Left ventricle myocardium inferior (tissue), 1 donor: ENCODE measurements around the gene CCR3. TPM values are rescaled to one million over a fixed set of nuclear protein-coding genes. Genes with fewer than 3 reads are reported as not detected.

Experiments
- DNase-seq: peaks from one replicate; pipeline ENCODE4 v3.0.0-alpha.2; 2020
- H3K27ac ChIP-seq: fragments of 200-600 bp; replicated peaks from 2 replicates; pipeline ENCODE4 v1.8.0; 2021
- H3K27me3 ChIP-seq: fragments of 200-600 bp; 2 replicates; pipeline ENCODE4 v1.8.0; 2021; ENCODE audit warnings: low read depth
- H3K36me3 ChIP-seq: fragments of 200-600 bp; 2 replicates; pipeline ENCODE4 v1.8.0; 2021
- H3K4me1 ChIP-seq: fragments of 200-600 bp; 2 replicates; pipeline ENCODE4 v1.8.0; 2021
- H3K4me3 ChIP-seq: fragments of 200-600 bp; 2 replicates; pipeline ENCODE4 v1.8.0; 2021; ENCODE audit warnings: mild to moderate bottlenecking, moderate library complexity
- H3K9me3 ChIP-seq: fragments of 200-600 bp; replicated peaks from 2 replicates; pipeline ENCODE4 v1.8.0; 2021
- intact Hi-C: fragments of 100-400 bp; cut with micrococcal nuclease; formaldehyde crosslinking; loops from one replicate; pipeline ENCODE4 v1.11.0; 2022
- total RNA-seq: library from RNA; stranded (reverse); fragmentation: NEBNext Ultra II Directional; extraction: Animal tissue kit (Norgen Biotek cat#: 25700); gene quantifications from one replicate; pipeline ENCODE4 v1.2.1, GENCODE V29; 2021
- TF ChIP-seq, protein P1 (sequence below): fragments of 200-600 bp; IDR thresholded peaks from 2 replicates; pipeline ENCODE4 v1.8.0; 2021; ENCODE audit warnings: antibody characterized with exemption, mild to moderate bottlenecking, borderline replicate concordance
- donor health status: DM: no; HTN: yes; CAD: no; lungs with severe emphysema.

Gene CCR3
- total RNA-seq, 1 donor from 2014 or later = not detected

DNA sequence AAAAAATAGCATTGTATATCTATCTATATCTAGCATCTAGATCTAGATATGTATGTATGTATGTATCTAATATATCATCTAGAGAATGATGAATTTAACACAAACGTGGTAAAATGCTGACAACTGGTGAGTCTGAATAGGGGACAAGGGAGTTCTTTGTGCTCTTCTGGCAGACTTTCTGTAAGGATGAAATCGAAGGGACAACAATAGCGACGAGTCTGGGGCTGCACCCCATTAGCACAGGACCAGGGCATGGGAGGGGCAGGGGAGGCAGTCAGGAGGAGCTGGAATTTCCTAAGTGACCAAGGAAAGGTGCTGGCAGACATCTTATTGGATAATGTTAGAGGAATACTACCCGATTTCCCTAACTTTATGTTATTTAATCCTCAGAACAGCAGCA, 42.0 kb upstream of the CCR3 start:
- Histone ChIP-seq H3K9me3 (peaks cover 10% of the 10 kb centered on the region), H3K4me3 (no peak overlapping the region), H3K4me1 (no peaks in the 10 kb centered on the region), H3K27me3 (no peaks in the 10 kb centered on the region), H3K27ac (no peak overlapping the region), H3K36me3 (no peaks in the 10 kb centered on the region)
- no peak for DNase-seq
- intact Hi-C loops = no loop called here
- TF ChIP-seq, protein P1, sequence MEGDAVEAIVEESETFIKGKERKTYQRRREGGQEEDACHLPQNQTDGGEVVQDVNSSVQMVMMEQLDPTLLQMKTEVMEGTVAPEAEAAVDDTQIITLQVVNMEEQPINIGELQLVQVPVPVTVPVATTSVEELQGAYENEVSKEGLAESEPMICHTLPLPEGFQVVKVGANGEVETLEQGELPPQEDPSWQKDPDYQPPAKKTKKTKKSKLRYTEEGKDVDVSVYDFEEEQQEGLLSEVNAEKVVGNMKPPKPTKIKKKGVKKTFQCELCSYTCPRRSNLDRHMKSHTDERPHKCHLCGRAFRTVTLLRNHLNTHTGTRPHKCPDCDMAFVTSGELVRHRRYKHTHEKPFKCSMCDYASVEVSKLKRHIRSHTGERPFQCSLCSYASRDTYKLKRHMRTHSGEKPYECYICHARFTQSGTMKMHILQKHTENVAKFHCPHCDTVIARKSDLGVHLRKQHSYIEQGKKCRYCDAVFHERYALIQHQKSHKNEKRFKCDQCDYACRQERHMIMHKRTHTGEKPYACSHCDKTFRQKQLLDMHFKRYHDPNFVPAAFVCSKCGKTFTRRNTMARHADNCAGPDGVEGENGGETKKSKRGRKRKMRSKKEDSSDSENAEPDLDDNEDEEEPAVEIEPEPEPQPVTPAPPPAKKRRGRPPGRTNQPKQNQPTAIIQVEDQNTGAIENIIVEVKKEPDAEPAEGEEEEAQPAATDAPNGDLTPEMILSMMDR = no peak

DNA sequence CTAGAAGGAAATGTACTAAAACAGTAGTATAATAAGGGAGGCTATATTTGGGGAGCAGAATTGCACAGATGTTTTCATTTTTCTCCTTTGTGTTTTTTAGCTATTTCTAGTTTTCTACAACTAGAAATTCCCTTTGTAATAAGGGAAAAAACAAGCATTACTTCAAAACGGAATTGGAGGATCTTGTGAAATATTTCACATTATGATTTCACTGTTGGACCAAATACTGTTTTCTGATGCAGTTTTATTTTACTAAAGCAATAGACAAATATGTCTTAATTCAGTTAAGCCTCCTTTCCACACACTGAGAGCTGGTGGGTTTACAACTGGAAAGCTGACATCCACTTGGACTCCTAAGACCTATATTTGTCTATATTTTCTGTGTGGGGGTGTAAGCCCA, 41.5 kb upstream of the CCR3 start:
- no peaks in the 10 kb centered on the region for H3K27me3 ChIP-seq

DNA sequence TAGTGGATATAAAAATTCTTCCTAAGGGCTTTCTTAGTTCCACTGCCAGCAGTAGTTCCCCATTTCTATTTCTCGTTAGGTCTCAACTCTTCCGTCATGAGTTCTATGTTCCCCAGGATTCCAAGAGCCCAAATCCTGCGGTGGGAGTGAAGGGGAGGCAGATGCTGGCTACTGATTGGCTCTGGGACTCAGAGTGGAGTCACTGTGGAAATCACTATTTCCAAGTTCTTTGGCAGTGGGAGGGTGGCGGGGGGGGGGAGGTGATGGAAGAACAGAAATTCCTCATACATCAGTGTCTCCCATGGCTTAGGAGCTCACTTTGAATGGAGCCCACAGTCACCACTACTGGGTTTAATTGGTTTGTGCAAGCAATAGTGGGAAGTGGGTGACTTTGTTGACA, 39.7 kb upstream of the CCR3 start:
- H3K36me3 ChIP-seq = no peaks in the 10 kb centered on the region
- H3K4me3 ChIP-seq = no peak overlapping the region
- H3K9me3 ChIP-seq = peaks cover 8% of the 10 kb centered on the region
- H3K4me1 ChIP-seq = no peaks in the 10 kb centered on the region
- no peak overlapping the region for H3K27ac ChIP-seq
- TF ChIP-seq, protein P1 = no peak
- H3K27me3 ChIP-seq = no peaks in the 10 kb centered on the region
- DNase-seq = no peak
- intact Hi-C loops = no loop called here

More for the DNA sequence above, 41.5 kb upstream of the CCR3 start:
- Histone ChIP-seq H3K36me3 (no peaks in the 10 kb centered on the region), H3K27ac (no peak overlapping the region), H3K4me3 (no peak overlapping the region), H3K4me1 (no peaks in the 10 kb centered on the region), H3K9me3 (peaks cover 8% of the 10 kb centered on the region)
- intact Hi-C loops = no loop called here
- no peak for DNase-seq
- TF ChIP-seq, protein P1 = no peak

DNA sequence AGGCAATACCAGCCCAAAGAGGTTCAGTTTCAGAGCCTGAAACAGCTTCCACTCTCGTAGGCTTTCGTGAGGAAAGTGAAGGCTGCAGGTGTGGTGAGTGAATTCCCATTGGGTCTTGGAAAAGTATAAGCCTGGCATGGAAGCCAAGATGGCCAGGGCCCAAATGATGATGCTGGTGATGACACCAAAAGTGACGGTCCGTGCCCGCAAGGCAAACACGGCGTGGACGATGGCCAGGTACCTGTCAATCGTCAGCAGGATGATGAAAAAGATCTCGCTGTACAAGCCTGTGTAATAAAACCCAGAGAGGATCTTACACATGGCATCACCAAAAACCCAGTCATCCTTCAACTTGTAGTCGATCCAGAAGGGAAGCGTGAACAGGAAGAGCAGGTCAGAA, 38.6 kb upstream of the CCR3 start:
- Histone ChIP-seq H3K36me3 (no peaks in the 10 kb centered on the region), H3K9me3 (no peaks in the 10 kb centered on the region), H3K27me3 (no peaks in the 10 kb centered on the region), H3K4me1 (no peaks in the 10 kb centered on the region), H3K4me3 (no peak overlapping the region), H3K27ac (no peak overlapping the region)
- TF ChIP-seq, protein P1 = no peak
- intact Hi-C loops = no loop called here
- no peak for DNase-seq

DNA sequence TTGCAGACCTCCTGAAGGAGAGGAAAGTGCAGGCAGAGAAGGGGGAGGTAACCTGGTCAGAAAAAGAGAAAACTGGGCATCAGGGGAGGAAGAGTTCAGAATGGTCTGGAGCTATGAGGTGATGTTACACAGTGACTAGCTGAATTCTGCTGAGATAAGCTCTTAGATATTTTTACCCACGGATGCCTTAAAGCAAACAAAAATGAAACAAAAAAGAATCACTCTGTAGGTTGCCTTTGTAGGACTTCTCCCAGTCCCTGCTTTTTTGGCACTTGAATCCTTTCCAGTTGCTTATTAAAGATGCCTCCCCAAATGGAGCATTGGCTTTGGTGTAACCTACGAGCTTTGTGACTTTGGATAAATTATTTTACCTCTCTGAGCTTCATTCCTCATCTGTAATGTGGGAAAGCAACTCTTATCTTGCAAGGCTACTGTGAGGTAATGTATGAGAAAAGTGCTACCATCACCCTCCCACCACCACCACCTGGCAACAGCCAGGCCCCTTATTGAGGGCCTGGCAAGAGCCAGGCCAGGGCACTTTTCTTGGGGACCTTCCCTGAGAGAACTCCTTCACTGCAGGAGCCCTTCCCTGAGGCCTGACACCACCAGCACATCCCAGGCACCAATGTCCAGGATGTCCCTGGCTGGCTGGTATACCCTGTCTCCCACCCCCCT, 36.8 kb upstream of the CCR3 start:
- TF ChIP-seq, protein P1 = no peak
- H3K27ac ChIP-seq = no peak overlapping the region
- no peak overlapping the region for H3K4me3 ChIP-seq

More for the DNA sequence above, 36.8 kb upstream of the CCR3 start:
- Histone ChIP-seq H3K27me3 (no peaks in the 10 kb centered on the region), H3K9me3 (no peaks in the 10 kb centered on the region), H3K4me1 (no peaks in the 10 kb centered on the region), H3K36me3 (no peaks in the 10 kb centered on the region)
- DNase-seq = no peak
- intact Hi-C loops = no loop called here
